ENCODE results near the gene DAPK2. TPM values are rescaled to one million over a fixed set of nuclear protein-coding genes. Genes with fewer than 3 reads are reported as not detected.

DAPK2 gene
- polyA plus RNA-seq, 2 of the 4 experiments (the other 2 are of a cell fraction): 3.1 to 4.8 TPM

DNA sequence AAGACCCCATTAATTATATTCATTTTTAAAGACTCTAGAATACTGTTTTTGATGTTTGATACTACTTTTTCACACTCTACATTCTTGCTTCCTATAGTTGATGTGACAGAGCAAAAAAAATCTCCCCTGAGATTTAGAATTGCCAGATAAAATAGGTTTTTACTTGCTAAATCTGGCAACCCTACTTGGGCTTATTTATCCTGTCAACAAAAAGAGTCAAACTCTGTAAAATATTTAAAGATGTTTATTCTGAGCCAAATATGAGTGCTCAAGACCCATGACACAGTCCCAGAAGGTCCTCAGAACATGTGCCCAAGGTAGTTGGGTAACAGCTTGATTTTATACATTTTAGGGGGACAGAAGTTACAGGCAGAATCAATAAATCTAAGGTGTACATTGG lies 72.3 kb downstream of the DAPK2 start:
- no peak overlapping the region for H3K27ac ChIP-seq
- H3K9me3 ChIP-seq: no peaks in the 10 kb centered on the region
- H3K4me2 ChIP-seq: no peak overlapping the region; the same call in 2 of the 3 replicates
- no peak for DNase-seq (ENCODE audit: low read depth in 1 of 2, low spot score in 1 of 2)
- TF ChIP-seq JUNB (IDR thresholded peaks at IDR 0.05): no peak
- TF ChIP-seq PHF8 (IDR thresholded peaks at IDR 0.05; ENCODE audit: borderline replicate concordance, low read depth): no peak
- TF ChIP-seq, protein P1, sequence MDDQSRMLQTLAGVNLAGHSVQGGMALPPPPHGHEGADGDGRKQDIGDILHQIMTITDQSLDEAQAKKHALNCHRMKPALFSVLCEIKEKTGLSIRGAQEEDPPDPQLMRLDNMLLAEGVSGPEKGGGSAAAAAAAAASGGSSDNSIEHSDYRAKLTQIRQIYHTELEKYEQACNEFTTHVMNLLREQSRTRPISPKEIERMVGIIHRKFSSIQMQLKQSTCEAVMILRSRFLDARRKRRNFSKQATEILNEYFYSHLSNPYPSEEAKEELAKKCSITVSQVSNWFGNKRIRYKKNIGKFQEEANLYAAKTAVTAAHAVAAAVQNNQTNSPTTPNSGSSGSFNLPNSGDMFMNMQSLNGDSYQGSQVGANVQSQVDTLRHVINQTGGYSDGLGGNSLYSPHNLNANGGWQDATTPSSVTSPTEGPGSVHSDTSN (IDR thresholded peaks at IDR 0.05): no peak
- no peak for TF ChIP-seq RNF2 (IDR thresholded peaks at IDR 0.05; ENCODE audit: borderline replicate concordance, low read depth)
- no peak for TF ChIP-seq RFX5 (IDR thresholded peaks at IDR 0.05)
- no peak for TF ChIP-seq KDM5A (IDR thresholded peaks at IDR 0.05)
- TF ChIP-seq, protein P2, sequence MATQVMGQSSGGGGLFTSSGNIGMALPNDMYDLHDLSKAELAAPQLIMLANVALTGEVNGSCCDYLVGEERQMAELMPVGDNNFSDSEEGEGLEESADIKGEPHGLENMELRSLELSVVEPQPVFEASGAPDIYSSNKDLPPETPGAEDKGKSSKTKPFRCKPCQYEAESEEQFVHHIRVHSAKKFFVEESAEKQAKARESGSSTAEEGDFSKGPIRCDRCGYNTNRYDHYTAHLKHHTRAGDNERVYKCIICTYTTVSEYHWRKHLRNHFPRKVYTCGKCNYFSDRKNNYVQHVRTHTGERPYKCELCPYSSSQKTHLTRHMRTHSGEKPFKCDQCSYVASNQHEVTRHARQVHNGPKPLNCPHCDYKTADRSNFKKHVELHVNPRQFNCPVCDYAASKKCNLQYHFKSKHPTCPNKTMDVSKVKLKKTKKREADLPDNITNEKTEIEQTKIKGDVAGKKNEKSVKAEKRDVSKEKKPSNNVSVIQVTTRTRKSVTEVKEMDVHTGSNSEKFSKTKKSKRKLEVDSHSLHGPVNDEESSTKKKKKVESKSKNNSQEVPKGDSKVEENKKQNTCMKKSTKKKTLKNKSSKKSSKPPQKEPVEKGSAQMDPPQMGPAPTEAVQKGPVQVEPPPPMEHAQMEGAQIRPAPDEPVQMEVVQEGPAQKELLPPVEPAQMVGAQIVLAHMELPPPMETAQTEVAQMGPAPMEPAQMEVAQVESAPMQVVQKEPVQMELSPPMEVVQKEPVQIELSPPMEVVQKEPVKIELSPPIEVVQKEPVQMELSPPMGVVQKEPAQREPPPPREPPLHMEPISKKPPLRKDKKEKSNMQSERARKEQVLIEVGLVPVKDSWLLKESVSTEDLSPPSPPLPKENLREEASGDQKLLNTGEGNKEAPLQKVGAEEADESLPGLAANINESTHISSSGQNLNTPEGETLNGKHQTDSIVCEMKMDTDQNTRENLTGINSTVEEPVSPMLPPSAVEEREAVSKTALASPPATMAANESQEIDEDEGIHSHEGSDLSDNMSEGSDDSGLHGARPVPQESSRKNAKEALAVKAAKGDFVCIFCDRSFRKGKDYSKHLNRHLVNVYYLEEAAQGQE (IDR thresholded peaks at IDR 0.05): no peak
- TF ChIP-seq, protein P3, sequence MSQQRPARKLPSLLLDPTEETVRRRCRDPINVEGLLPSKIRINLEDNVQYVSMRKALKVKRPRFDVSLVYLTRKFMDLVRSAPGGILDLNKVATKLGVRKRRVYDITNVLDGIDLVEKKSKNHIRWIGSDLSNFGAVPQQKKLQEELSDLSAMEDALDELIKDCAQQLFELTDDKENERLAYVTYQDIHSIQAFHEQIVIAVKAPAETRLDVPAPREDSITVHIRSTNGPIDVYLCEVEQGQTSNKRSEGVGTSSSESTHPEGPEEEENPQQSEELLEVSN (IDR thresholded peaks at IDR 0.05; ENCODE audit: borderline replicate concordance, low read depth): no peak
- TF ChIP-seq, protein P4, sequence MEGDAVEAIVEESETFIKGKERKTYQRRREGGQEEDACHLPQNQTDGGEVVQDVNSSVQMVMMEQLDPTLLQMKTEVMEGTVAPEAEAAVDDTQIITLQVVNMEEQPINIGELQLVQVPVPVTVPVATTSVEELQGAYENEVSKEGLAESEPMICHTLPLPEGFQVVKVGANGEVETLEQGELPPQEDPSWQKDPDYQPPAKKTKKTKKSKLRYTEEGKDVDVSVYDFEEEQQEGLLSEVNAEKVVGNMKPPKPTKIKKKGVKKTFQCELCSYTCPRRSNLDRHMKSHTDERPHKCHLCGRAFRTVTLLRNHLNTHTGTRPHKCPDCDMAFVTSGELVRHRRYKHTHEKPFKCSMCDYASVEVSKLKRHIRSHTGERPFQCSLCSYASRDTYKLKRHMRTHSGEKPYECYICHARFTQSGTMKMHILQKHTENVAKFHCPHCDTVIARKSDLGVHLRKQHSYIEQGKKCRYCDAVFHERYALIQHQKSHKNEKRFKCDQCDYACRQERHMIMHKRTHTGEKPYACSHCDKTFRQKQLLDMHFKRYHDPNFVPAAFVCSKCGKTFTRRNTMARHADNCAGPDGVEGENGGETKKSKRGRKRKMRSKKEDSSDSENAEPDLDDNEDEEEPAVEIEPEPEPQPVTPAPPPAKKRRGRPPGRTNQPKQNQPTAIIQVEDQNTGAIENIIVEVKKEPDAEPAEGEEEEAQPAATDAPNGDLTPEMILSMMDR (IDR thresholded peaks at IDR 0.05): no peak
- TF ChIP-seq HOXB13 (CRISPR knock-in tag; IDR thresholded peaks at IDR 0.05; ENCODE audit: low read depth): no peak
- no peak for TF ChIP-seq JUN (IDR thresholded peaks at IDR 0.05)
- TF ChIP-seq, protein P5, sequence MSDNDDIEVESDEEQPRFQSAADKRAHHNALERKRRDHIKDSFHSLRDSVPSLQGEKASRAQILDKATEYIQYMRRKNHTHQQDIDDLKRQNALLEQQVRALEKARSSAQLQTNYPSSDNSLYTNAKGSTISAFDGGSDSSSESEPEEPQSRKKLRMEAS (IDR thresholded peaks at IDR 0.05): no peak
- no peak for TF ChIP-seq HDAC2 (IDR thresholded peaks at IDR 0.05)
- FAIRE-seq: no peak
- H3K4me1 ChIP-seq: peaks cover 19% of the 10 kb centered on the region; the same call in 2 of the 3 replicates
- CTCF ChIA-PET: interaction anchor here (1.6 to 1.7 kb wide), 2 partner anchors 28 to 30 kb away, joined by 4 to 6 read pairs; no protein-coding TSS in a partner anchor
- POLR2A ChIA-PET: no interaction called here
- H3K4me3 ChIP-seq: no peak overlapping the region
- no peak for ATAC-seq

DNA sequence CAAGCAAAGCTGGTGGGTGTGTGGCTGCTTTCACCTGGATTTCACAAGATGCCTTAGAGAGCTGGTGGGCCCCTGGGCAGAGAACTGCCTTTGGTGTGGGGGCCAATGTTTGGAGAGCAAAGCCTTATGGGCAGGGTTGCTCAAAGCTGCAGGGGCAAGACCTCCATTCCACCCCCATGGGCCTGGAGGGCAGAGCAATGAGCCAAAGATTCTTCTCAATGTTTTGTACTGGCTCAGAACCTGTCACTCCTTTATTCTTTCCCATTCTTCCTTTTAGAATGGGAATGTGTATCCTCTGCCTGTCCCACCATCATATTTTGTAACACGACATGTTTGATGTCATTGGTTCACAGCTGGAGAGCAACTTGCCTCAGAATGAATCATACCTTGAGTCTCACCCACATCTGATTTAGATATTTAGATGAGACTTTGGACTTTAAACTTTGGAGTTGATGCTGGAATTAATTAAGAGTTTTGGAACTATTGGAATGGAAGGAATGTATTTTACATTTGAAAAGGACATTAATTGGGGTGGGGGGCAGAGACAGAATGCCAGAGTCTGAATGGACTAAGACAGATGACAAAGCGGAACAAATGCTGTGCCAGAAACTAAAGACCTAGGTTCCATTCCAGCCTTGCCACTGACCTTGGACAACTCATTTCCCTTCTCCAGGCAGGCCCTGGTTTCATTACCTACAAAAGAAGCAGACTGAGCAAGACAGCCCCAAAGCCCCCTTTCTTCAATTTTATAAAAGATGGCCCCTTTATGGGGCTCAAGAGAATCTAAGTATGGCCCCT lies 72.9 kb downstream of the DAPK2 start:
- WGBS (ENCODE audit: missing lambda C conversion rate): 28% methylated on average over 2 of the region's 2 CpGs
- FAIRE-seq: no peak
- no peak for ATAC-seq
- H3K4me1 ChIP-seq: peaks cover 14% of the 10 kb centered on the region; the same call in 2 of the 3 replicates
- ChIA-PET CTCF (no interaction called here), POLR2A (no interaction called here)
- H3K9me3 ChIP-seq: no peaks in the 10 kb centered on the region
- no peak overlapping the region for H3K4me3 ChIP-seq
- TF ChIP-seq, protein P6, sequence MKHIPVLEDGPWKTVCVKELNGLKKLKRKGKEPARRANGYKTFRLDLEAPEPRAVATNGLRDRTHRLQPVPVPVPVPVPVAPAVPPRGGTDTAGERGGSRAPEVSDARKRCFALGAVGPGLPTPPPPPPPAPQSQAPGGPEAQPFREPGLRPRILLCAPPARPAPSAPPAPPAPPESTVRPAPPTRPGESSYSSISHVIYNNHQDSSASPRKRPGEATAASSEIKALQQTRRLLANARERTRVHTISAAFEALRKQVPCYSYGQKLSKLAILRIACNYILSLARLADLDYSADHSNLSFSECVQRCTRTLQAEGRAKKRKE (CRISPR knock-in tag; IDR thresholded peaks at IDR 0.05; ENCODE audit: low read depth): no peak
- no peak for TF ChIP-seq ZSCAN20 (CRISPR knock-in tag; IDR thresholded peaks at IDR 0.05)
- no peak for TF ChIP-seq RAD21 (conservative IDR thresholded peaks at IDR 0.05 in 1 of 2, IDR thresholded peaks at IDR 0.05 in 1 of 2)
- TF ChIP-seq FOSL2 (IDR thresholded peaks at IDR 0.05): no peak
- TF ChIP-seq FOSL2 (CRISPR knock-in tag; IDR thresholded peaks at IDR 0.05): peak; percentile 30; the same call in 1 of the 2 replicates
- TF ChIP-seq RNF2 (IDR thresholded peaks at IDR 0.05; ENCODE audit: borderline replicate concordance, low read depth): no peak
- H3K27ac ChIP-seq: peak overlapping the region in 1 of 2 experiments; percentile 45; a peak in 1 of 6 replicates
- peak in 1 of 2 experiments; percentile 33 for DNase-seq (ENCODE audit: low read depth in 1 of 2, low spot score in 1 of 2)
- H3K4me2 ChIP-seq: peak overlapping the region; percentile 9; the same call in 2 of the 3 replicates

Measured in A549 (cell line).